ENCODE data around the gene PCDH9. TPM values are rescaled to one million over a fixed set of nuclear protein-coding genes. Genes with fewer than 3 reads are reported as not detected.
A peak's percentile ranks its signal among the peaks of the same experiment; 100 is the strongest.

Gene PCDH9
- total RNA-seq, 1 donor from 2014 or later: 10.4 TPM

GRCh38 chr13:67123165-67123564, 107.0 kb downstream of the PCDH9 start:
- no peak for FAIRE-seq
- H4K20me1 ChIP-seq (ENCODE audit: insufficient read depth, low read length): no peaks in the 10 kb centered on the region

GRCh38 chr13:67122251-67122650, 107.9 kb downstream of the PCDH9 start:
- no peaks in the 10 kb centered on the region for H3K4me1 ChIP-seq (ENCODE audit: insufficient read depth, low read length)
- no peak overlapping the region for H2AFZ ChIP-seq (ENCODE audit: low read depth, low read length)
- H3K36me3 ChIP-seq (ENCODE audit: insufficient read depth, low read length): no peaks in the 10 kb centered on the region
- H3K9me3 Mint-ChIP-seq (ENCODE audit: unreplicated experiment): no peaks in the 10 kb centered on the region
- no peak overlapping the region for H3K27ac Mint-ChIP-seq (ENCODE audit: unreplicated experiment)
- H3K27me3 ChIP-seq (ENCODE audit: insufficient read depth, low read length): no peaks in the 10 kb centered on the region
- no peak overlapping the region for H3K4me3 Mint-ChIP-seq (ENCODE audit: unreplicated experiment)
- no peak overlapping the region for H3K27ac ChIP-seq (ENCODE audit: low read depth, low read length)
- no peaks in the 10 kb centered on the region for H3K9me3 ChIP-seq (ENCODE audit: insufficient read depth, low read depth, low read length)
- H3K36me3 Mint-ChIP-seq (ENCODE audit: low read depth, unreplicated experiment): no peaks in the 10 kb centered on the region
- H3K4me2 ChIP-seq (ENCODE audit: low read length): no peak overlapping the region
- no peak for FAIRE-seq
- peaks cover 19% of the 10 kb centered on the region for H3K4me1 Mint-ChIP-seq (ENCODE audit: low read depth, unreplicated experiment)
- H3K27me3 Mint-ChIP-seq (ENCODE audit: low read depth, unreplicated experiment): no peaks in the 10 kb centered on the region
- no peak for DNase-seq (ENCODE audit: low read depth)
- TF ChIP-seq EZH2 (IDR thresholded peaks at IDR 0.05; ENCODE audit: insufficient read depth, low read length): no peak
- no peak for TF ChIP-seq CTCF (IDR thresholded peaks at IDR 0.05; ENCODE audit: insufficient read depth, low read depth, low read length)
- no peak overlapping the region for H3K4me3 ChIP-seq (ENCODE audit: insufficient read depth, low read depth, low read length)
- H4K20me1 ChIP-seq (ENCODE audit: insufficient read depth, low read length): no peaks in the 10 kb centered on the region
- H3K9ac ChIP-seq (ENCODE audit: low read length): no peak overlapping the region
- no peaks in the 10 kb centered on the region for H3K79me2 ChIP-seq (ENCODE audit: insufficient read depth, low read length)

More at GRCh38 chr13:67123165-67123564, 107.0 kb downstream of the PCDH9 start:
- H3K4me1 Mint-ChIP-seq (ENCODE audit: low read depth, unreplicated experiment): peaks cover 23% of the 10 kb centered on the region
- H3K4me3 Mint-ChIP-seq (ENCODE audit: unreplicated experiment): no peak overlapping the region
- Histone ChIP-seq H2AFZ (ENCODE audit: low read depth, low read length) (no peak overlapping the region), H3K4me3 (ENCODE audit: insufficient read depth, low read depth, low read length) (no peak overlapping the region), H3K4me2 (ENCODE audit: low read length) (no peak overlapping the region), H3K27me3 (ENCODE audit: insufficient read depth, low read length) (no peaks in the 10 kb centered on the region), H3K79me2 (ENCODE audit: insufficient read depth, low read length) (no peaks in the 10 kb centered on the region), H3K9ac (ENCODE audit: low read length) (no peak overlapping the region), H3K27ac (ENCODE audit: low read depth, low read length) (no peak overlapping the region), H3K36me3 (ENCODE audit: insufficient read depth, low read length) (no peaks in the 10 kb centered on the region), H3K9me3 (ENCODE audit: insufficient read depth, low read depth, low read length) (no peaks in the 10 kb centered on the region), H3K4me1 (ENCODE audit: insufficient read depth, low read length) (no peaks in the 10 kb centered on the region)
- TF ChIP-seq CTCF (IDR thresholded peaks at IDR 0.05; ENCODE audit: insufficient read depth, low read depth, low read length) (no peak), EZH2 (IDR thresholded peaks at IDR 0.05; ENCODE audit: insufficient read depth, low read length) (no peak)
- no peaks in the 10 kb centered on the region for H3K9me3 Mint-ChIP-seq (ENCODE audit: unreplicated experiment)
- no peaks in the 10 kb centered on the region for H3K27me3 Mint-ChIP-seq (ENCODE audit: low read depth, unreplicated experiment)
- no peak overlapping the region for H3K27ac Mint-ChIP-seq (ENCODE audit: unreplicated experiment)
- H3K36me3 Mint-ChIP-seq (ENCODE audit: low read depth, unreplicated experiment): no peaks in the 10 kb centered on the region
- DNase-seq (ENCODE audit: low read depth): no peak

DNA sequence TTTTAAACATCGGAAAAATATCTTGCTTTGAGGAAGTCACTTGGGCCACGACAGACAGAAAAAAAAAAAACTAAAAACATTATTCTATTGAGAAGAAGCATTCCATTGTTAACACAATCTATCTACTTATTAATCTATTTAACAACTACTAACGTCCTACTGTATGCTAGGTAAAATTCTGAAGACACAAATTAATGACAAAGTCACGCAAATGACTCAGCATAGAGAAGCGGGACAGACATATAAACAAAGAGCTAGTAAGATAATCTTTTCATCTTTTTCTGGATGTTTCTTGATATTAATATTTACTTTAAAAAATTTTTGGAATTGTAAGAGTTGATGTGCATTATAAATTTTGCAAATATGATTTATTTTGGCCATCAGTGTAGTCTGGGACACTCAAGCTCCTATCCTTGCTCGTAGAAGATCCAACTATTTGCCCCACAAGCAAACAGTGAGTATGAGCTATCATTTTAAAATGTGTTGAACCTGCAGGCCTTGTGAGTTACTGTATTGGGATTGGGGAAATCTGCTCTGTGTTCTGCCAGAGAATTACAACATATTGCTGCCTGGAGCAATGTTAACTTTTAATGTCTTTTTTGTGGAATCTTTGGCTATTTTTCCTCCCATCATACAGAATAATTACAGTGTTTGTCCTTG, 109.1 kb downstream of the PCDH9 start:
- Histone ChIP-seq H2AFZ (ENCODE audit: low read depth, low read length) (no peak overlapping the region), H3K27me3 (ENCODE audit: insufficient read depth, low read length) (no peaks in the 10 kb centered on the region), H3K36me3 (ENCODE audit: insufficient read depth, low read length) (no peaks in the 10 kb centered on the region), H4K20me1 (ENCODE audit: insufficient read depth, low read length) (no peaks in the 10 kb centered on the region), H3K9me3 (ENCODE audit: insufficient read depth, low read depth, low read length) (no peaks in the 10 kb centered on the region), H3K4me2 (ENCODE audit: low read length) (no peak overlapping the region), H3K9ac (ENCODE audit: low read length) (no peak overlapping the region), H3K4me1 (ENCODE audit: insufficient read depth, low read length) (no peaks in the 10 kb centered on the region), H3K4me3 (ENCODE audit: insufficient read depth, low read depth, low read length) (no peak overlapping the region), H3K27ac (ENCODE audit: low read depth, low read length) (no peak overlapping the region), H3K79me2 (ENCODE audit: insufficient read depth, low read length) (no peaks in the 10 kb centered on the region)
- Mint-ChIP-seq H3K27me3 (ENCODE audit: low read depth, unreplicated experiment) (no peaks in the 10 kb centered on the region), H3K36me3 (ENCODE audit: low read depth, unreplicated experiment) (no peaks in the 10 kb centered on the region), H3K4me1 (ENCODE audit: low read depth, unreplicated experiment) (peaks cover 19% of the 10 kb centered on the region), H3K9me3 (ENCODE audit: unreplicated experiment) (no peaks in the 10 kb centered on the region), H3K4me3 (ENCODE audit: unreplicated experiment) (no peak overlapping the region), H3K27ac (ENCODE audit: unreplicated experiment) (peak overlapping the region; percentile 29)
- peak; percentile 35 for DNase-seq (ENCODE audit: low read depth)
- TF ChIP-seq EZH2 (IDR thresholded peaks at IDR 0.05; ENCODE audit: insufficient read depth, low read length): no peak
- no peak for FAIRE-seq

All from astrocyte (in vitro differentiated cells and primary cell).